HepG2 (cell line): ENCODE data around the gene ANKLE1. TPM values are rescaled to one million over a fixed set of nuclear protein-coding genes. Genes with fewer than 3 reads are reported as not detected.

ENCODE experiments used
- CREBL2 ChIP-seq: sonication (generic); formaldehyde crosslinking; IDR thresholded peaks from 2 replicates; pipeline ENCODE4 v1.8.1; 2023; ENCODE audit warnings: missing genetic modification reagents, mild to moderate bottlenecking, borderline replicate concordance
- DBP ChIP-seq: sonication (generic); formaldehyde crosslinking; IDR thresholded peaks from 2 replicates; pipeline ENCODE4 v1.4.0; 2020; ENCODE audit warnings: missing genetic modification reagents; ENCODE audit errors: not compliant biosample characterization
- DR1 ChIP-seq: sonication (generic); formaldehyde crosslinking; IDR thresholded peaks from 2 replicates; pipeline ENCODE4 v1.8.0; 2021; ENCODE audit warnings: mild to moderate bottlenecking, missing genetic modification reagents, inconsistent platforms
- HINFP ChIP-seq: sonication (generic); formaldehyde crosslinking; IDR thresholded peaks from 2 replicates; pipeline ENCODE4 v1.4.0; 2020; ENCODE audit warnings: low read depth, mild to moderate bottlenecking, missing genetic modification reagents
- HOXD1 ChIP-seq: sonication (generic); formaldehyde crosslinking; IDR thresholded peaks from 2 replicates; pipeline ENCODE4 v1.5.0; 2020; ENCODE audit warnings: missing genetic modification reagents
- JUNB ChIP-seq: sonication (generic); formaldehyde crosslinking; IDR thresholded peaks from 2 replicates; pipeline ENCODE4 v1.8.0; 2022; ENCODE audit warnings: missing genetic modification reagents, mild to moderate bottlenecking, borderline replicate concordance
- LRRFIP1 ChIP-seq: sonication (generic); formaldehyde crosslinking; conservative IDR thresholded peaks from 2 replicates; pipeline ENCODE4 v1.4.0; 2020; ENCODE audit warnings: missing genetic modification reagents
- NBN ChIP-seq: fragments of 450-650 bp; conservative IDR thresholded peaks from 2 replicates; pipeline ENCODE4 v1.6.1; 2017
- NR3C1 ChIP-seq: sonication (generic); formaldehyde crosslinking; IDR thresholded peaks from 2 replicates; pipeline ENCODE4 v1.4.0; 2020; ENCODE audit warnings: missing genetic modification reagents
- RBAK ChIP-seq: sonication (generic); formaldehyde crosslinking; IDR thresholded peaks from 2 replicates; pipeline ENCODE4 v1.5.1; 2020; ENCODE audit warnings: mild to moderate bottlenecking, missing genetic modification reagents
- SALL1 ChIP-seq: sonication (generic); formaldehyde crosslinking; IDR thresholded peaks from 2 replicates; pipeline ENCODE4 v1.8.0; 2022; ENCODE audit warnings: mild to moderate bottlenecking, missing genetic modification reagents
- SP1 ChIP-seq, 2 experiments: fragments of 450-650 bp in 1 of 2; sonication (generic) in 1 of 2; formaldehyde crosslinking in 1 of 2; IDR thresholded peaks; 2 replicates each; pipeline versions ENCODE4 v1.4.0 to v1.6.1; 2016 to 2020; ENCODE audit warnings: missing genetic modification reagents in 1 of 2
- TAF1 ChIP-seq: sonication (generic); formaldehyde crosslinking; IDR thresholded peaks from 2 replicates; pipeline ENCODE4 v1.4.0; 2020; ENCODE audit warnings: missing genetic modification reagents
- TSC22D2 ChIP-seq: sonication (generic); formaldehyde crosslinking; IDR thresholded peaks from 2 replicates; pipeline ENCODE4 v1.5.1; 2020; ENCODE audit warnings: missing genetic modification reagents, mild to moderate bottlenecking, borderline replicate concordance
- ZBTB49 ChIP-seq: sonication (generic); formaldehyde crosslinking; IDR thresholded peaks from 2 replicates; pipeline ENCODE4 v1.4.0; 2020; ENCODE audit warnings: missing genetic modification reagents, borderline replicate concordance
- ZNF251 ChIP-seq: sonication (generic); formaldehyde crosslinking; IDR thresholded peaks from 2 replicates; pipeline ENCODE4 v1.9.0; 2021; ENCODE audit warnings: mild to moderate bottlenecking, missing genetic modification reagents
- ZNF574 ChIP-seq: sonication (generic); formaldehyde crosslinking; IDR thresholded peaks from 2 replicates; pipeline ENCODE4 v1.4.0; 2020; ENCODE audit warnings: missing genetic modification reagents
- ZNF7 ChIP-seq: IDR thresholded peaks from 2 replicates; pipeline ENCODE4 v1.6.1; 2016; ENCODE audit warnings: missing biosample characterization, missing genetic modification reagents
- ZSCAN29 ChIP-seq: sonication (generic); formaldehyde crosslinking; conservative IDR thresholded peaks from 2 replicates; pipeline ENCODE4 v1.4.0; 2020; ENCODE audit warnings: mild to moderate bottlenecking, missing genetic modification reagents
- polyA plus RNA-seq, 8 experiments: library from polyadenylated mRNA; depleted of rRNA in 3 of 8; stranded (reverse) in 7 of 8; unstranded in 1 of 8; fragments of >200 nt; fragmentation: Illumina TruSeq in 4 of 8; extraction: Trizol in 4 of 8; gene quantifications; 2 replicates each; pipeline versions ENCODE4 v1.2.1 to v1.2.3, GENCODE V29; 2011 to 2016; ENCODE audit warnings: low read depth in 4 of 8, missing spikeins in 1 of 8, mixed read lengths in 1 of 8; ENCODE audit not compliant: insufficient read depth in 1 of 8
- total RNA-seq, 5 experiments: library from RNA; depleted of rRNA; stranded (reverse); fragments of >200 nt; fragmentation: Illumina TruSeq; extraction: Trizol; gene quantifications; 2 replicates each; pipeline ENCODE4 v1.2.3, GENCODE V29; 2016; ENCODE audit warnings: low read depth in 1 of 5

The ANKLE1 gene
- total and polyA plus RNA-seq, 2 of the 13 experiments (the other 11 are each of a cell fraction or from before 2014, with no cell fraction given): 0.69 to 1.5 TPM

- TF ChIP-seq ZNF574 (CRISPR knock-in tag): peak; percentile 83
- no peak for TF ChIP-seq CREBL2
- peak; percentile 85 for TF ChIP-seq SALL1
- TF ChIP-seq ZNF7 (CRISPR knock-in tag): no peak
- TF ChIP-seq TSC22D2 (CRISPR knock-in tag): no peak
- no peak for TF ChIP-seq DR1
- no peak for TF ChIP-seq ZNF251 (CRISPR knock-in tag)
- no peak for TF ChIP-seq LRRFIP1 (CRISPR knock-in tag)
- peak; percentile 52; the same call in 1 of the 2 replicates for TF ChIP-seq HINFP (CRISPR knock-in tag)
- no peak for TF ChIP-seq ZBTB49 (CRISPR knock-in tag)
- 0 out of 2 replicates have a peak, but pooled peaks have one; percentile 62 for TF ChIP-seq HOXD1 (CRISPR knock-in tag)
- no peak for TF ChIP-seq DBP (CRISPR knock-in tag)
- TF ChIP-seq RBAK: no peak
- TF ChIP-seq JUNB (CRISPR knock-in tag): no peak
- no peak for TF ChIP-seq NBN
- peak; percentile 79; the same call in 1 of the 2 replicates for TF ChIP-seq ZSCAN29 (CRISPR knock-in tag)
- no peak for TF ChIP-seq SP1 (IDR thresholded peaks at IDR 0.05)
- peak; percentile 61 for TF ChIP-seq SP1 (CRISPR knock-in tag; IDR thresholded peaks at IDR 0.05)
- TF ChIP-seq NR3C1 (CRISPR knock-in tag): no peak
- TF ChIP-seq TAF1 (CRISPR knock-in tag): peak; percentile 28; the same call in 1 of the 2 replicates
These were observed 33.5 kb upstream of the ANKLE1 start (continued) for GRCh38 chr19:17248011-17248776.
